ENCODE data around the gene NAXE.

DNA sequence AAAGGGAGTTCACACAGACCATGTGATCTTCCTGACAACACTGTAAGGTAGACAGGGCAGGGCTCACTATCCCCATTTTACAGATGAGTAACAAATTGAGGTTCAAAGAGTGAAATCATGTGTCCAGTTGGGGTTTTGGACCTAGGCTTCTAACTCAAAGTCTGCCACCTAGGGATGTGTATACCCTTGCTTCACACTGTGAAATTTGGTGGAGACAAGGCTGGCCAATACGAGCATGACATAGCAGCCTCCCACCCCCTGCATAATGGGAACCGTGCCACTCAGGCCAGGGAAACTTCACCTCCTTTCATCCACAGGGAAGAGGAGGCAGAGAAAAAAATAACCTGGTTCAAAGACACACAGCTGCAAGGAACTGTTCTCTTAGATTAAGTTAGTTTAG is 26.1 kb upstream of the NAXE start:
- TF ChIP-seq, protein P1, sequence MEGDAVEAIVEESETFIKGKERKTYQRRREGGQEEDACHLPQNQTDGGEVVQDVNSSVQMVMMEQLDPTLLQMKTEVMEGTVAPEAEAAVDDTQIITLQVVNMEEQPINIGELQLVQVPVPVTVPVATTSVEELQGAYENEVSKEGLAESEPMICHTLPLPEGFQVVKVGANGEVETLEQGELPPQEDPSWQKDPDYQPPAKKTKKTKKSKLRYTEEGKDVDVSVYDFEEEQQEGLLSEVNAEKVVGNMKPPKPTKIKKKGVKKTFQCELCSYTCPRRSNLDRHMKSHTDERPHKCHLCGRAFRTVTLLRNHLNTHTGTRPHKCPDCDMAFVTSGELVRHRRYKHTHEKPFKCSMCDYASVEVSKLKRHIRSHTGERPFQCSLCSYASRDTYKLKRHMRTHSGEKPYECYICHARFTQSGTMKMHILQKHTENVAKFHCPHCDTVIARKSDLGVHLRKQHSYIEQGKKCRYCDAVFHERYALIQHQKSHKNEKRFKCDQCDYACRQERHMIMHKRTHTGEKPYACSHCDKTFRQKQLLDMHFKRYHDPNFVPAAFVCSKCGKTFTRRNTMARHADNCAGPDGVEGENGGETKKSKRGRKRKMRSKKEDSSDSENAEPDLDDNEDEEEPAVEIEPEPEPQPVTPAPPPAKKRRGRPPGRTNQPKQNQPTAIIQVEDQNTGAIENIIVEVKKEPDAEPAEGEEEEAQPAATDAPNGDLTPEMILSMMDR (IDR thresholded peaks at IDR 0.05), result no peak
- TF ChIP-seq EZH2phosphoT487 (IDR thresholded peaks at IDR 0.05), result no peak
- no peak for TF ChIP-seq EZH2 (IDR thresholded peaks at IDR 0.05)

Data from neural progenitor cell (in vitro differentiated cells).